ENCODE data around the gene SETBP1. TPM values are rescaled to one million over a fixed set of nuclear protein-coding genes. Genes with fewer than 3 reads are reported as not detected.

The SETBP1 gene
- total RNA-seq, 1 experiment from 2014 or later, result 0.23 TPM

GRCh38 chr18:44774191-44774590 lies 93.5 kb downstream of the SETBP1 start:
- in situ Hi-C loops (cut with HindIII; ENCODE audit: low pct_unique_long_range_greater_than_20kb, low sequenced_read_pairs), result no loop called here

GRCh38 chr18:44777457-44778192 lies 96.9 kb downstream of the SETBP1 start:
- TF ChIP-seq CTCF (IDR thresholded peaks at IDR 0.05) (no peak), TCF7L2 (IDR thresholded peaks at IDR 0.05; ENCODE audit: low read depth, low read length) (no peak), SIN3A (IDR thresholded peaks at IDR 0.05; ENCODE audit: borderline replicate concordance, insufficient read depth, low read depth, low read length) (no peak)
- Histone ChIP-seq H3K4me3 (ENCODE audit: low read depth in 2 of 2, low read length in 2 of 2) (no peak overlapping the region), H3K9me3 (ENCODE audit: control insufficient read depth, insufficient read depth, low read depth, low read length) (no peaks in the 10 kb centered on the region), H3K4me1 (ENCODE audit: control insufficient read depth, insufficient read depth, low read length) (no peaks in the 10 kb centered on the region), H3K27ac (ENCODE audit: low read length) (no peak overlapping the region), H3K27me3 (ENCODE audit: control insufficient read depth, insufficient read depth, low read length) (no peaks in the 10 kb centered on the region), H3K36me3 (ENCODE audit: control insufficient read depth, insufficient read depth, low read length) (no peaks in the 10 kb centered on the region)
- no TSS peak for BruUV-seq (replicated peaks)
- ChIA-PET POLR2A (no interaction called here), CTCF (no interaction called here)
- in situ Hi-C loops (cut with HindIII; ENCODE audit: low pct_unique_long_range_greater_than_20kb, low sequenced_read_pairs), result no loop called here
- no peak for DNase-seq (ENCODE audit: low read depth, low spot score)
- no peak for ATAC-seq
- intact Hi-C loops (cut with micrococcal nuclease; ENCODE audit: unreplicated experiment), result no loop called here

More at GRCh38 chr18:44774191-44774590, 93.5 kb downstream of the SETBP1 start:
- BruUV-seq (replicated peaks), result no TSS peak
- Histone ChIP-seq H3K27me3 (ENCODE audit: control insufficient read depth, insufficient read depth, low read length) (no peaks in the 10 kb centered on the region), H3K36me3 (ENCODE audit: control insufficient read depth, insufficient read depth, low read length) (no peaks in the 10 kb centered on the region), H3K27ac (ENCODE audit: low read length) (no peak overlapping the region), H3K4me3 (ENCODE audit: low read depth in 2 of 2, low read length in 2 of 2) (no peak overlapping the region), H3K9me3 (ENCODE audit: control insufficient read depth, insufficient read depth, low read depth, low read length) (no peaks in the 10 kb centered on the region), H3K4me1 (ENCODE audit: control insufficient read depth, insufficient read depth, low read length) (no peaks in the 10 kb centered on the region)
- ChIA-PET POLR2A (no interaction called here), CTCF (no interaction called here)
- ATAC-seq (no peak), DNase-seq (ENCODE audit: low read depth, low spot score) (no peak)
- intact Hi-C loops (cut with micrococcal nuclease; ENCODE audit: unreplicated experiment), result no loop called here
- no peak for TF ChIP-seq REST (IDR thresholded peaks at IDR 0.05; ENCODE audit: insufficient read depth in 1 of 2, low read depth in 2 of 2, low read length in 1 of 2)
- TF ChIP-seq TCF7L2 (IDR thresholded peaks at IDR 0.05; ENCODE audit: low read depth, low read length), result no peak
- no peak for TF ChIP-seq POLR2AphosphoS5 (IDR thresholded peaks at IDR 0.05; ENCODE audit: low read depth, low read length)
- no peak for TF ChIP-seq CTCF (IDR thresholded peaks at IDR 0.05)
- no peak for TF ChIP-seq SIN3A (IDR thresholded peaks at IDR 0.05; ENCODE audit: borderline replicate concordance, insufficient read depth, low read depth, low read length)
